ENCODE results near the gene PGD. TPM values are rescaled to one million over a fixed set of nuclear protein-coding genes. Genes with fewer than 3 reads are reported as not detected.
A peak's percentile ranks its signal among the peaks of the same experiment; 100 is the strongest.
"Not testable (repeated sequence)": the region's sequence is repeated elsewhere in the genome, so short reads cannot be mapped to it uniquely, and the experiment has no call there.

PGD gene
- total RNA-seq, 1 donor from 2014 or later: 52.4 TPM

DNA sequence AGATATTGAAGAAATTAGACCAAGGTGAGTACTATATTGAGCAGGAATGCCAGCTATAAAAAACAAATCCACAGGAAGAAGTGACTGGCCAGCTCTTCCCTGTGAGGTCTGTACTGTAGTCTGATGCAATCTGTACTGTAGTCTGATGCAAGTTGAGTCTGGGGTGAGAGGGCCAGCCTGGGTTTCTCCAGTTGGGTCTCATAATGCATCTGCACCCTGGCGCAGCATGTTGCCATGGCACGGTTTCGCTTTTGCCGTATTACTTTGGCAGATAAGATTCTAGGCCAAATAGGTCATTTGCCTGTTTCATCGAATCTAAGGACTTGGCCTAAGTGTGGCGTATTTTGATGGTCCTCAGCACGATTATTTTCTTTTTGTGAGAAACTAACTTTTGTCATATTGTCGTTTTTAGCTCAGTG is 24.4 kb upstream of the PGD start:
- TF ChIP-seq, protein P1, sequence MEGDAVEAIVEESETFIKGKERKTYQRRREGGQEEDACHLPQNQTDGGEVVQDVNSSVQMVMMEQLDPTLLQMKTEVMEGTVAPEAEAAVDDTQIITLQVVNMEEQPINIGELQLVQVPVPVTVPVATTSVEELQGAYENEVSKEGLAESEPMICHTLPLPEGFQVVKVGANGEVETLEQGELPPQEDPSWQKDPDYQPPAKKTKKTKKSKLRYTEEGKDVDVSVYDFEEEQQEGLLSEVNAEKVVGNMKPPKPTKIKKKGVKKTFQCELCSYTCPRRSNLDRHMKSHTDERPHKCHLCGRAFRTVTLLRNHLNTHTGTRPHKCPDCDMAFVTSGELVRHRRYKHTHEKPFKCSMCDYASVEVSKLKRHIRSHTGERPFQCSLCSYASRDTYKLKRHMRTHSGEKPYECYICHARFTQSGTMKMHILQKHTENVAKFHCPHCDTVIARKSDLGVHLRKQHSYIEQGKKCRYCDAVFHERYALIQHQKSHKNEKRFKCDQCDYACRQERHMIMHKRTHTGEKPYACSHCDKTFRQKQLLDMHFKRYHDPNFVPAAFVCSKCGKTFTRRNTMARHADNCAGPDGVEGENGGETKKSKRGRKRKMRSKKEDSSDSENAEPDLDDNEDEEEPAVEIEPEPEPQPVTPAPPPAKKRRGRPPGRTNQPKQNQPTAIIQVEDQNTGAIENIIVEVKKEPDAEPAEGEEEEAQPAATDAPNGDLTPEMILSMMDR (IDR thresholded peaks at IDR 0.05; ENCODE audit: insufficient read depth, low read length, severe bottlenecking): no peak
- FAIRE-seq: no peak
- DNase-seq (ENCODE audit: low read depth): no peak
- no peaks in the 10 kb centered on the region for H3K27me3 ChIP-seq (ENCODE audit: control insufficient read depth, insufficient read depth, low read length)
- no peak overlapping the region for H3K4me3 ChIP-seq (ENCODE audit: low read depth, low read length)
- H3K36me3 ChIP-seq (ENCODE audit: control insufficient read depth, insufficient read depth, low read length): peaks cover 14% of the 10 kb centered on the region

DNA sequence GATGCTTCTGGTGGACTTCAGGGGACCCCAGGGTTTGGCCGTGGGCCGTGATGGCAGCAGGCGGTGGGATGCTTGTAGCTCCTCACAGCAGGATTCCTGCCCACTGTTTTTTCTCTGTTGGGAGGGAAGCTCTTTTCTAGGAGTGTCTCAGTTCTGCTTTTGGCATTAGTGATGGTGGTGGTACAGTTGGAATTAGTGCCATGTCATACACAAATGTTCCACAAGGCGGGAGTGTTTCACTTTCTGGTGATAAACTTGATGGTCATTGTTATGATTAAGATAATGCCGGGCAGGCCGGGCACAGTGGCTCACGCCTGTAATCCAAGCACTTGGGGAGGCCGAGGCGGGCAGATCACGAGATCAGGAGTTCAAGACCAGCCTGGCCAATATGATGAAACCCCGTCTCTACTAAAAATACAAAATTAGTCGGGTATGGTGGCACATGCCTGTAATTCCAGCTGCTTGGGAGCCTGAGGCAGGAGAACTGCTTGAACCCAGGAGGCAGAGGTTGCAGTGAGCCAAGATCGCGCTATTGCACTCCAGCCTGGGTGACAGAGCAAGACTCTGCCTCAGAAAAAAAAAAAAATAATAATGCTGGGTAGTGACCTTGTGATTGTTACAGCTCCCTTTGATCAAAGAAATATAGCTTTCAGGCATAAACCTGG is 21.4 kb upstream of the PGD start:
- H3K27me3 ChIP-seq (ENCODE audit: control insufficient read depth, insufficient read depth, low read length); FAIRE-seq; H3K36me3 ChIP-seq (ENCODE audit: control insufficient read depth, insufficient read depth, low read length); H3K4me3 ChIP-seq (ENCODE audit: low read depth, low read length): not testable (repeated sequence)
- DNase-seq (ENCODE audit: low read depth): peak; percentile 67
- TF ChIP-seq, protein P1 (IDR thresholded peaks at IDR 0.05; ENCODE audit: insufficient read depth, low read length, severe bottlenecking): peak; percentile 66

DNA sequence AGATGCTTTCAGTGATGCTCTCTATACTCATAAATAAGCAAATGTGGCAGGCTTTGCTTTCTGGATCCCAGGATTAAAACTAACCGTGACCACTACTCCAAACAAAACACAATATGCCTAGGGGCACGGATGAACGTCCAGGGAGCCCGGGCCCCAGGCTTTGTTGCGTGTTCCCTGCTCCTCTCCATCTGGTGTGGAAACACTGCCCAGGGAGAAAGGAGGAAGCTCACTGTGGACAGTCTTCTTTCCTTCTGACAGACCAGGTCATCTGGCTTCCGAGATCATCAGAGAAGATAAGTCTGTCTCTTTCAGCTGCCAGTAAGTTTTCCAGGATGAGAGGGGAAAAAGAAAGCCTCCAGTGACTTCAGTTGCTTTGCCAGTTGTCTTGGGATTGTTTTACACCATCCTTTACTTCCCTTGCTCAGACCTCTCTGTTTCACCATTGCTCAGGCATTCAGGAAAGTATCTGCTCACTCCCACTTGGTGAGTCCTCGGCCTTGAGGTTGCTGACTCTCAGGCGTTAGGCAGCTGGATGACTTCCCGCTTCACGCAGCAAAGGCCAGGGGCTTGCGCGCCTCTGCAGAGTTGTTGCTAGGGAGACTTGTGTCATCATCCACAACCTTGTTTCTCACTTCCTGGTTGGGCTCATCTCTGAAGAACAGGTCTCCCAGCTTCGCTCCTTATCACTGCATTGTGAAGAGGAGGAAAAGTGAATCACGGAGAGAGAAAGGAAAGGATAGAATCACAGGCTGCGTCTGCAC is 20.6 kb upstream of the PGD start:
- TF ChIP-seq, protein P1 (IDR thresholded peaks at IDR 0.05; ENCODE audit: insufficient read depth, low read length, severe bottlenecking): no peak
- peak; percentile 92 for FAIRE-seq
- peak; percentile 73 for DNase-seq (ENCODE audit: low read depth)
- no peaks in the 10 kb centered on the region for H3K27me3 ChIP-seq (ENCODE audit: control insufficient read depth, insufficient read depth, low read length)
- peaks cover 8% of the 10 kb centered on the region for H3K36me3 ChIP-seq (ENCODE audit: control insufficient read depth, insufficient read depth, low read length)
- no peak overlapping the region for H3K4me3 ChIP-seq (ENCODE audit: low read depth, low read length)

DNA sequence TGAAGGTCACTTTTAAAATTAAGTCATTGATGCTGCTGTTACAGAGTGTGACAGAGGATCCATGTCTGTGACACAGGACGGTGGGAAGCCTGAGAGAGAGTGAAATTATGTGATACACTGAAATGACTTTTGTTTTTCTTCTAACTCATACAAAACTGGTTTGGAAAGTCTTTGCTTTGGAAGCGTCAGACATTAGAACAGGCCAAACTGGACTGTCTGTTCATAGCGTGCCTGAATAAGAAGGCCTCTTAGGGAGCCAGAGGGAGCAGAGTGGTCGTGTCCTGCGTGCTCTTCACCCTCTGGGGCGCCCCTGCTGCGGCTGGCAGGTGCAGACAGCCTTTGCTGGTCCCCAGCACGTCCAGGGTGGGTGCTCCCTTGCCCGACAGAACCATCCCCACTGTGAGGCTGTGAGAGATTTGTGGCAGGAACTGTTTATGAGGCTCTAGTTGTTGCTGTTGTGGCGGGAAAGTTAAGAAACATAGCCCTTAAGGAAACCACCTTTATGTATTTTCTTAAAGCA is 19.7 kb upstream of the PGD start:
- TF ChIP-seq, protein P1 (IDR thresholded peaks at IDR 0.05; ENCODE audit: insufficient read depth, low read length, severe bottlenecking): no peak
- DNase-seq (ENCODE audit: low read depth): no peak
- no peak for FAIRE-seq
- no peaks in the 10 kb centered on the region for H3K27me3 ChIP-seq (ENCODE audit: control insufficient read depth, insufficient read depth, low read length)
- peaks cover 7% of the 10 kb centered on the region for H3K36me3 ChIP-seq (ENCODE audit: control insufficient read depth, insufficient read depth, low read length)
- no peak overlapping the region for H3K4me3 ChIP-seq (ENCODE audit: low read depth, low read length)

DNA sequence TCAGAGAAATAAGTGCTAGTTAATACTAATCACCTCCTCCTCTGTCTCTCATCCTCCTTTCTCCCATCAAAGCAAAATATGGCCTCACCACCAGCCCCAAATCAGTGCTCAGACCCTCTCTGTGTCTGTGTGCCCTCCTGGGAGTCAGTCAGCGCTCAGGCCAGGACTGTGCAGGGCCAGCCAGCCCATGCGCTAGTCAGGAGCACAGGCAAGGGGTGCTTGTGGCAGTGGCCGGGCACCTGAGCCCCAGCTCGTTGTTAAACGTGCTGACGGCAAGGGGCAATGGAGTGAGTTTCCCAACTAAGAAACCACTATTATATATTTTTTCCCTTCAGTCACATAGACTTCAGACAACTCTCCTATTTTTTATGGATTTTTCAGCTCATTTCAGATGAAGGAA is 19.2 kb upstream of the PGD start:
- TF ChIP-seq, protein P1 (IDR thresholded peaks at IDR 0.05; ENCODE audit: insufficient read depth, low read length, severe bottlenecking): no peak
- H3K36me3 ChIP-seq (ENCODE audit: control insufficient read depth, insufficient read depth, low read length): peaks cover 4% of the 10 kb centered on the region
- no peak for FAIRE-seq

More for the DNA sequence above, 19.2 kb upstream of the PGD start:
- Histone ChIP-seq H3K27me3 (ENCODE audit: control insufficient read depth, insufficient read depth, low read length) (no peaks in the 10 kb centered on the region), H3K4me3 (ENCODE audit: low read depth, low read length) (no peak overlapping the region)
- DNase-seq (ENCODE audit: low read depth): no peak
